Glomerular endothelial cell (primary cell): ENCODE data around the gene CCT7. TPM values are rescaled to one million over a fixed set of nuclear protein-coding genes. Genes with fewer than 3 reads are reported as not detected.

Experiments
- DNase-seq: peaks from one replicate; pipeline ENCODE4 v3.0.0-alpha.2; 2011; ENCODE audit warnings: low read depth, low spot score; ENCODE audit errors: extremely low read depth
- total RNA-seq: library from RNA; depleted of rRNA; stranded (reverse); fragments of >200 nt; gene quantifications from 2 replicates; pipeline ENCODE4 v1.2.3, GENCODE V29; 2015

CCT7 gene
- total RNA-seq, 1 donor from 2014 or later = 334 TPM

- DNase-seq = no peak
These were observed 8.4 kb upstream of the CCT7 start for GRCh38 chr2:73225513-73226360.

GRCh38 chr2:73227086-73227485 lies 7.0 kb upstream of the CCT7 start:
- no peak for DNase-seq

GRCh38 chr2:73228631-73229030 lies 5.5 kb upstream of the CCT7 start:
- no peak for DNase-seq

GRCh38 chr2:73232403-73233153 lies 1.5 kb upstream of the CCT7 start:
- DNase-seq = no peak

- DNase-seq = peak; percentile 98
These were observed 765 bp upstream of the CCT7 start, which contains the start of gene PRADC1 for GRCh38 chr2:73233154-73233931. PRADC1 (minus strand) TSS chr2:73233239; CDS start chr2:73233160, 79 bp downstream.

- no peak for DNase-seq
These were observed 1.4 kb downstream of the CCT7 start for GRCh38 chr2:73235315-73236028.

GRCh38 chr2:73237168-73237567 lies 3.1 kb downstream of the CCT7 start:
- DNase-seq = no peak

- DNase-seq = no peak
These were observed 4.0 kb downstream of the CCT7 start for GRCh38 chr2:73238149-73238548.

- no peak for DNase-seq
These were observed 4.9 kb downstream of the CCT7 start for GRCh38 chr2:73238976-73239375.

GRCh38 chr2:73239776-73240175 lies 5.7 kb downstream of the CCT7 start:
- DNase-seq = no peak

- DNase-seq = no peak
These were observed 9.9 kb downstream of the CCT7 start for GRCh38 chr2:73243884-73244570.

GRCh38 chr2:73244580-73244979 lies 10.5 kb downstream of the CCT7 start:
- DNase-seq = no peak

GRCh38 chr2:73246850-73247249 lies 12.7 kb downstream of the CCT7 start:
- no peak for DNase-seq

- no peak for DNase-seq
These were observed 15.5 kb downstream of the CCT7 start for GRCh38 chr2:73249636-73250035.

GRCh38 chr2:73250872-73251846 lies 17.1 kb downstream of the CCT7 start:
- DNase-seq = no peak

GRCh38 chr2:73252238-73253027 lies 18.3 kb downstream of the CCT7 start:
- DNase-seq = no peak

- DNase-seq = no peak
These were observed 19.3 kb downstream of the CCT7 start for GRCh38 chr2:73253400-73253799.

- DNase-seq = no peak
These were observed 19.8 kb downstream of the CCT7 start for GRCh38 chr2:73253901-73254300.
